Activated T-helper 1 cell treated with Interleukin-2 at 50 U/mL for 16 hours (primary cell): ENCODE data around the gene ITPR3.
A peak's percentile ranks its signal among the peaks of the same experiment; 100 is the strongest.

Experiments
- DNase-seq: peaks from one replicate; pipeline ENCODE4 v3.0.0-alpha.2; 2020; ENCODE audit warnings: low read depth

ITPR3 gene

GRCh38 chr6:33700391-33701050, 79.4 kb downstream of the ITPR3 start:
- peak; percentile 58 for DNase-seq

GRCh38 chr6:33702345-33702977, 81.3 kb downstream of the ITPR3 start:
- no peak for DNase-seq

- DNase-seq: no peak
Measured at GRCh38 chr6:33704215-33705066, 83.3 kb downstream of the ITPR3 start.

GRCh38 chr6:33705268-33705885, 84.3 kb downstream of the ITPR3 start:
- DNase-seq: no peak

- no peak for DNase-seq
Measured at GRCh38 chr6:33705955-33706725, 85.0 kb downstream of the ITPR3 start.

- DNase-seq: no peak
Measured at GRCh38 chr6:33707771-33708170, 86.6 kb downstream of the ITPR3 start.

GRCh38 chr6:33708516-33709204, 87.5 kb downstream of the ITPR3 start:
- DNase-seq: no peak

- no peak for DNase-seq
Measured at GRCh38 chr6:33709605-33710295, 88.6 kb downstream of the ITPR3 start.

- DNase-seq: no peak
Measured at GRCh38 chr6:33710296-33711121, 89.4 kb downstream of the ITPR3 start.

GRCh38 chr6:33711140-33712129, 90.3 kb downstream of the ITPR3 start, which contains the start of gene UQCC2:
TSS of gene UQCC2 (minus strand) at chr6:33711700. CDS start at chr6:33711686, 14 bp downstream.
- peak; percentile 95 for DNase-seq

- no peak for DNase-seq
Measured at GRCh38 chr6:33712914-33713313, 91.8 kb downstream of the ITPR3 start.

- no peak for DNase-seq
Measured at GRCh38 chr6:33713786-33714185, 92.7 kb downstream of the ITPR3 start.

- DNase-seq: no peak
Measured at GRCh38 chr6:33714385-33715040, 93.4 kb downstream of the ITPR3 start.

- no peak for DNase-seq
Measured at GRCh38 chr6:33716379-33716778, 95.3 kb downstream of the ITPR3 start.

- no peak for DNase-seq
Measured at GRCh38 chr6:33716890-33717632, 95.9 kb downstream of the ITPR3 start.

- DNase-seq: no peak
Measured at GRCh38 chr6:33717934-33718455, 96.9 kb downstream of the ITPR3 start.

GRCh38 chr6:33718713-33719112, 97.6 kb downstream of the ITPR3 start:
- no peak for DNase-seq
